B cell (primary cell): ENCODE measurements around the gene REM2.

Experiments
- EZH2 ChIP-seq: IDR thresholded peaks from 2 replicates; pipeline ENCODE4 v1.6.1; 2012; ENCODE audit warnings: borderline replicate concordance, low read depth, mild to moderate bottlenecking, moderate library complexity, low read length; ENCODE audit not compliant: insufficient read depth, poor library complexity, severe bottlenecking
- TF ChIP-seq, protein P1 (sequence below): fragments of 200-600 bp; IDR thresholded peaks from one replicate; pipeline ENCODE4 v1.8.0; 2022; ENCODE audit warnings: antibody characterized with exemption, mild to moderate bottlenecking

DNA sequence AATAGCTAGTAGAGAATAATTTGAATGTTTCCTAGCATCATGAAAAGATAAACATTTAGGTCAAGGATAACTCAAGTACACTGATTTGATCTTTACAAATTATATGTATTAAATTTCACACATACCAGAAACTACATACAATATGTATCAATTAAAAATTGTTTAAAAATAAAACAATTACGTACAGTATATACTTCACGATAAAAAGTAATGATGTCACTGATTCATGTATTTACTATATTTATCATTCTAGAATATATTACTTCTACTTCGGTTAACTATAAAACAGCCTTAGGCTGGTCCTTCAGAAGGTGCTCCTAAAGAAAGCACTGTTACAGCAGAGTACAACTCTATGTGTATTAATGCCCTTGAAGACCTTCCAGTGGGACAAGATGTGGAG, 24.4 kb downstream of the REM2 start:
- TF ChIP-seq, protein P1, sequence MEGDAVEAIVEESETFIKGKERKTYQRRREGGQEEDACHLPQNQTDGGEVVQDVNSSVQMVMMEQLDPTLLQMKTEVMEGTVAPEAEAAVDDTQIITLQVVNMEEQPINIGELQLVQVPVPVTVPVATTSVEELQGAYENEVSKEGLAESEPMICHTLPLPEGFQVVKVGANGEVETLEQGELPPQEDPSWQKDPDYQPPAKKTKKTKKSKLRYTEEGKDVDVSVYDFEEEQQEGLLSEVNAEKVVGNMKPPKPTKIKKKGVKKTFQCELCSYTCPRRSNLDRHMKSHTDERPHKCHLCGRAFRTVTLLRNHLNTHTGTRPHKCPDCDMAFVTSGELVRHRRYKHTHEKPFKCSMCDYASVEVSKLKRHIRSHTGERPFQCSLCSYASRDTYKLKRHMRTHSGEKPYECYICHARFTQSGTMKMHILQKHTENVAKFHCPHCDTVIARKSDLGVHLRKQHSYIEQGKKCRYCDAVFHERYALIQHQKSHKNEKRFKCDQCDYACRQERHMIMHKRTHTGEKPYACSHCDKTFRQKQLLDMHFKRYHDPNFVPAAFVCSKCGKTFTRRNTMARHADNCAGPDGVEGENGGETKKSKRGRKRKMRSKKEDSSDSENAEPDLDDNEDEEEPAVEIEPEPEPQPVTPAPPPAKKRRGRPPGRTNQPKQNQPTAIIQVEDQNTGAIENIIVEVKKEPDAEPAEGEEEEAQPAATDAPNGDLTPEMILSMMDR = no peak
- TF ChIP-seq EZH2 = no peak
